OCI-LY7 (cell line): ENCODE results near the gene SLC35E1.

Experiments used
- EZH2phosphoT487 ChIP-seq: fragments of 200-600 bp; sonication (generic); IDR thresholded peaks from 2 replicates; pipeline ENCODE4 v1.6.1; 2018; ENCODE audit warnings: low read depth, borderline replicate concordance, mild to moderate bottlenecking, mixed run types, antibody characterized with exemption, low read length, moderate library complexity, mixed read lengths
- TF ChIP-seq, protein P1 (sequence below): fragments of 200-600 bp; sonication (generic); conservative IDR thresholded peaks from 2 replicates; pipeline ENCODE4 v1.5.1; 2014; ENCODE audit warnings: mild to moderate bottlenecking, antibody characterized with exemption, low read length, moderate library complexity, mixed read lengths

DNA sequence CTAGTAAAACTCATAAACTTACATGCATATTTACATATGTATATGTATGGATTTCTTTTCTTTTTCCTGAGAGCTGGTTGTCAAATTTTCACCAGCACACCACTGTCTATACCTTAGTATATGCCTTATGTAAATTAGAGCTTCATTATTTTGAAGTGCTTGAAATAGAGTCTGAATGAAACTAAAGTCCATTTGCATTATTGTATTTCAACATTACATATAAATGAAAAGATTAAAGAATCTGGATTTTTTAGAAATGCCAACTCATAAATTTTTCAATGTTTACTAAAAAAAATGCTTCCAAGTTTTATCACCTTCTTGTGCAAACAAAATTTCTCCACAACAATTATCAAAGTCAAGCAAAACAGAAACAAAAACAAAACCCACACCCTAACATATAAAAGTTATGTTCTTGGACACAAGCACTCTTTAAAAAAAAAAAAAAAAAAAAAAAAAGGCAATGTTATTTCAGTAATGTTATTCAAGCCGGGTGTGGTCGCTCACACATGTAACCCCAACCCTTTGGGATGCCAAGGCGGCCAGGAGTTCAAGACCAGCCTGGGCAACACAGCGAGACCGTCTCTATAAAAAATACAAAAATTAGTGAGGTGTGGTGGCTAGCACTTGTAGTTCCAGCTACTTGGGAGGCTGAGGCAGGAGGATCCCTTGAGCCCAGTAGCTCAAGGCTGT is 37.4 kb upstream of the SLC35E1 start:
- TF ChIP-seq, protein P1, sequence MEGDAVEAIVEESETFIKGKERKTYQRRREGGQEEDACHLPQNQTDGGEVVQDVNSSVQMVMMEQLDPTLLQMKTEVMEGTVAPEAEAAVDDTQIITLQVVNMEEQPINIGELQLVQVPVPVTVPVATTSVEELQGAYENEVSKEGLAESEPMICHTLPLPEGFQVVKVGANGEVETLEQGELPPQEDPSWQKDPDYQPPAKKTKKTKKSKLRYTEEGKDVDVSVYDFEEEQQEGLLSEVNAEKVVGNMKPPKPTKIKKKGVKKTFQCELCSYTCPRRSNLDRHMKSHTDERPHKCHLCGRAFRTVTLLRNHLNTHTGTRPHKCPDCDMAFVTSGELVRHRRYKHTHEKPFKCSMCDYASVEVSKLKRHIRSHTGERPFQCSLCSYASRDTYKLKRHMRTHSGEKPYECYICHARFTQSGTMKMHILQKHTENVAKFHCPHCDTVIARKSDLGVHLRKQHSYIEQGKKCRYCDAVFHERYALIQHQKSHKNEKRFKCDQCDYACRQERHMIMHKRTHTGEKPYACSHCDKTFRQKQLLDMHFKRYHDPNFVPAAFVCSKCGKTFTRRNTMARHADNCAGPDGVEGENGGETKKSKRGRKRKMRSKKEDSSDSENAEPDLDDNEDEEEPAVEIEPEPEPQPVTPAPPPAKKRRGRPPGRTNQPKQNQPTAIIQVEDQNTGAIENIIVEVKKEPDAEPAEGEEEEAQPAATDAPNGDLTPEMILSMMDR: no peak
- no peak for TF ChIP-seq EZH2phosphoT487
